SJCRH30 (cell line): ENCODE data around the gene SHC1. TPM values are rescaled to one million over a fixed set of nuclear protein-coding genes. Genes with fewer than 3 reads are reported as not detected.
"Not testable (repeated sequence)": the region's sequence is repeated elsewhere in the genome, so short reads cannot be mapped to it uniquely, and the experiment has no call there.

Experiments
- DNase-seq, 2 experiments: peaks; one replicate each; pipeline ENCODE4 v3.0.0-alpha.2; 2015 to 2020
- H3K27ac ChIP-seq: fragments of 250-450 bp; sonication (Bioruptor Pico); 2 replicates; pipeline ENCODE4 v1.5.1; 2020; ENCODE audit warnings: mild to moderate bottlenecking, moderate library complexity
- H3K27me3 ChIP-seq: fragments of 250-450 bp; sonication (Bioruptor Pico); 2 replicates; pipeline ENCODE4 v1.5.1; 2020; ENCODE audit warnings: mild to moderate bottlenecking, moderate library complexity
- H3K36me3 ChIP-seq: fragments of 250-450 bp; sonication (Bioruptor Pico); 2 replicates; pipeline ENCODE4 v1.5.1; 2020; ENCODE audit warnings: mild to moderate bottlenecking, moderate library complexity
- H3K4me1 ChIP-seq: fragments of 250-450 bp; sonication (Bioruptor Pico); 2 replicates; pipeline ENCODE4 v1.5.1; 2020; ENCODE audit warnings: mild to moderate bottlenecking, moderate library complexity
- H3K4me3 ChIP-seq: fragments of 250-450 bp; sonication (Bioruptor Pico); 2 replicates; pipeline ENCODE4 v1.5.1; 2020; ENCODE audit warnings: mild to moderate bottlenecking, moderate library complexity
- H3K9me3 ChIP-seq: fragments of 250-450 bp; sonication (Bioruptor Pico); replicated peaks from 2 replicates; pipeline ENCODE4 v1.5.1; 2020; ENCODE audit warnings: mild to moderate bottlenecking, moderate library complexity
- total RNA-seq: library from RNA; depleted of rRNA; stranded (reverse); fragments of >200 nt; shearing (Covaris generic); gene quantifications from 2 replicates; pipeline ENCODE4 v1.2.3, GENCODE V29; 2014

Gene SHC1
- total RNA-seq, 1 experiment from 2014 or later = 110 TPM

DNA sequence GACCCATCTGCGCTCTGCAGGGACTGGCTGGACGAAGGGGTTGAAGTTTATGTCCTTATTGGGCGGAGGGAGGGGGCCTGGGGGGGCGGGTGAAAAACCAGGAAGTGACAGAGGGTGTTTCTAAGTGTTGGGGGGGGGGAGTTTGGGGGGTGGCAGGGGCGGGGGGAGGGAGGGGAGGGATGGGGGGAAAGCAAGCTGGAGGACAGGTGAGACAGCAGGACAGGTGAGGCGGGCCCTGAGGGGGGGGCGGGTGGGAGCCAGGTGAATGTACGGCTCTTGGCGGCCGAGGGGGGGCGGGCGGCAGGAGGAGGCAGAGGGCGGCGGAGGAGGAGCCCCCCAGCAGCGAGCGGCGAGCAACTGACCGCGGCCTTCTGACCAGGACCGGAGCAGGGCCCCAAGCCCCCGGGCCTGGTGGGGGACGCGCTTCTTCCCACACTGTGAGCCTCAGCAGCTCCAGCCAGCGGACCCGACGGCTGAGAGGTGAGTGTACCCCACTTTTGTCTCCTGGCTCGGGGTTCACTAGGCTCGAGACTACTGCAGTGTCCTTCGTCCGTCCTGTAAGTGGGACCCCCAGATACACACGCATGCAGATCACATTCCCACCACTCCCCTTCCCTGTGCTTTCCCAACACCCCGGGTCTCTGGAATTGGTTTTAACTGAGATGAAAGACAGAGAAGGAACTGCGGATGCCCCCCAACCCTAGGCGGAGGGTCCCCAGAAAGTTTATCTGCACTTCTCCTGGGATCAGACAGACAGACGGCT, 32.1 kb upstream of the SHC1 start, which contains the start of gene ZBTB7B:
TSS of gene ZBTB7B (plus strand) at position 339 of the 763 bp plus-strand sequence. CDS start 11,859 bp downstream, outside the sequence.
- Histone ChIP-seq H3K27ac (peak within 1 kb of the TSS; percentile 82), H3K4me3 (peak within 1 kb of the TSS; percentile 65), H3K4me1 (no peaks in the 10 kb centered on the region), H3K36me3 (no peaks in the 10 kb centered on the region), H3K9me3 (no peaks in the 10 kb centered on the region), H3K27me3 (no peaks in the 10 kb centered on the region)
- DNase-seq = peak in 1 of 2 experiments; percentile 39

DNA sequence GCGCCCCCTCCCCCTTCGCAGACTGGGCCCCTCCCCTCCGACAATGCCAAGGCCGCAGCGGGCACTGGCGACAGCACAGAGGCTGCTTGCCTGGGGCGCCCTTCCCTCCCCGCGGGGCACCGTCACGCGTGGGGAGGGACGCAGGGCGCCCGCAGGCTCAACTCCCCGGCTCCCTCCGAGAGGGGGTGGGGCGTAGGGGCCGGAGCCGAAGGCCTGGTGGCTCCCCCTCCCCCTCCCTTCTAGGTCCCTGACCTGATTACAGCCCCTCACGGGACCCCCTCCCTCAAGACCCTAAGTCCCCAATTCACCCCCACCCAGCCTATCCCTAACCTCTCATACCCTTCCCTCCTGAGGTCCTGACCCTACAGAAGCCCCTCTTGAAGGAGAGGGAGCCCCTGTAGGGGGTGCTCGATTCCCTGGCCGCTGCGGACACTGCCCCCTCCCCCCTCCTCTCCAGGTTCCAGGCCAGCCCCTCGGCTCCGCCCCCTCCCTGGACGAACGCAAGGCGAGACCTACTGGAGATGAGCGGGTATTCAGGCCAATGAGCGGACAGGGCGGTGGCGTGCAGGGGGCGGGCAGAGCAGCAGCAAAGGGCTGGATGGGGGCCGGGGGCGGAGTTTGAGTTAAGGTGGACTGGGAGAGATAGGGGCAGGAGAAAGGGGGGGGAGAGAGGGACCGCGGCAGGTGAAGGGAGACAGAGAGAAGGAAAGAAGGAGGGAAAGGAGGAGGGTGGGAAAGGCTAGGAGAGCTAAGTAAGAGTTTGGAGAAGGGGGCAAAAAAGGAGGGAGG, 31.3 kb upstream of the SHC1 start:
- Histone ChIP-seq H3K27me3 (no peaks in the 10 kb centered on the region), H3K4me1 (no peaks in the 10 kb centered on the region), H3K9me3 (no peaks in the 10 kb centered on the region), H3K27ac (peak overlapping the region; percentile 82), H3K36me3 (no peaks in the 10 kb centered on the region), H3K4me3 (peak overlapping the region; percentile 65)
- DNase-seq = peak; percentile 98 to 99

DNA sequence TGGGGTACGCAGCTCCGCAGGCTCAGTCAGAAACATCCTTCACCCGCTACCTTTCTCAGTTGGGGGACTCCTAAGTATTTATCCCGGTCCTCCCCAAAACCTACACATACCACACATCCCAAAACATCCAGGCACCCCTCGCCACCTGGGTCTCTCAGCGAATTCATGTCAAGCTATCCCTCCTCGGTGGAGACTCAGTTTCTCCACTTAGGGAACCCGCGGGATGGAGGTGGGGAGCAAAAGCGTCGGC, 30.8 kb upstream of the SHC1 start:
- peak overlapping the region; percentile 65 for H3K4me3 ChIP-seq
- no peak for DNase-seq
- H3K9me3 ChIP-seq = no peaks in the 10 kb centered on the region
- no peaks in the 10 kb centered on the region for H3K36me3 ChIP-seq
- H3K27me3 ChIP-seq = no peaks in the 10 kb centered on the region
- H3K4me1 ChIP-seq = no peaks in the 10 kb centered on the region
- H3K27ac ChIP-seq = peak overlapping the region; percentile 82

DNA sequence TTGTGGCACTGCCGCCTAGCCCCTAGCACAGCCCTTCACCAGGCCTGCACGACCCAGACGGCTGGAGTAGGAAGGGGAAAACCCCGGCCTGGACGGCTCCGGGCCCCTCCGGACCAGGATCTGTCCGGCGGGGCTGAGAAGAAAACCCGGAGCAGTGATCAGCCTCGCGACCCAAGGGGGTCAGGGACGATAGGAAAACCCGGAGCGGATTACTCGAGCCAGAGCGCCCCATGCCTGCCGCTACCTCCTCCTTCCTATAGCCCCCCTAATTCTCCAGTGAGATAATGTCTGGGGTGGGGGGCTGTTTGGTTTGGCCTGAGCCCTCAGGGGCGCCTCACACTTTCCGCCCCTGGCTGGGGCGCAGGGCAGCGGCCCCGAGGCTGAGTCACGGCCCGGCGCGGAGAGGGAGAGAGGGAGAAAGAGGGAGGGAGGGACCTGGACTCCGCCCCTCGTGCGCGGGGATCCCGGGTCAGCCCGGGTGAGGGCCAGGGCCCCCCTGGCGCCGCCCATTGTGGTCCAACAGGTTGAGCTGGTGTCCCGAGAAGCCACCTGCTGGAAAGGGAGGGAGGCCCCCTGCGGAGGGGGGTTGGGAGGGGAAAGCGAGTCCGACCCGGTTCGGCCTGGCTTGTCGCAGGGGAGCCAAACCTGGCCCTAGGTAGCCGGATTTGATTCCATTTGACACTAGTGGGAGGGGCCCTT, 30.3 kb upstream of the SHC1 start:
- peak; percentile 86 to 90 for DNase-seq
- Histone ChIP-seq H3K4me1 (no peaks in the 10 kb centered on the region), H3K4me3 (peak overlapping the region; percentile 65), H3K9me3 (no peaks in the 10 kb centered on the region), H3K27ac (peak overlapping the region; percentile 82), H3K36me3 (no peaks in the 10 kb centered on the region), H3K27me3 (no peaks in the 10 kb centered on the region)

DNA sequence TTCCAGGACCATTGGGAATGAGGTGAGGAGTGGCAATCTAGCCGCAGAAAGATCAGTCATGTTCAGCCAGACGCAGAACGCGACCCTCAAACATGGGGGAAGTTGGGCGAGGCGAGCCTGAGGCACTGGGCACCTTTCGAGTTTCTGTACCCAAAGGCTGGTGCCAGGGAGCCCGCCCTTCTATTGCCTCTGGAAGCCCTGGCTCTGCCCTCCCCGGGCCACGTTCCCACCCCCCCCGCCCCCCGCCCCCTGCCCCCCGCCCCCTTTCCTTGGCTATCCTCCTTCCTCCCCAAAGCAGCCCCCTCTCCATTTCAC, 29.8 kb upstream of the SHC1 start:
- Histone ChIP-seq H3K27ac (peak overlapping the region; percentile 28), H3K4me1 (no peaks in the 10 kb centered on the region), H3K27me3 (no peaks in the 10 kb centered on the region), H3K4me3 (peak overlapping the region; percentile 65), H3K9me3 (no peaks in the 10 kb centered on the region), H3K36me3 (no peaks in the 10 kb centered on the region)
- DNase-seq = peak in 1 of 2 experiments; percentile 22

DNA sequence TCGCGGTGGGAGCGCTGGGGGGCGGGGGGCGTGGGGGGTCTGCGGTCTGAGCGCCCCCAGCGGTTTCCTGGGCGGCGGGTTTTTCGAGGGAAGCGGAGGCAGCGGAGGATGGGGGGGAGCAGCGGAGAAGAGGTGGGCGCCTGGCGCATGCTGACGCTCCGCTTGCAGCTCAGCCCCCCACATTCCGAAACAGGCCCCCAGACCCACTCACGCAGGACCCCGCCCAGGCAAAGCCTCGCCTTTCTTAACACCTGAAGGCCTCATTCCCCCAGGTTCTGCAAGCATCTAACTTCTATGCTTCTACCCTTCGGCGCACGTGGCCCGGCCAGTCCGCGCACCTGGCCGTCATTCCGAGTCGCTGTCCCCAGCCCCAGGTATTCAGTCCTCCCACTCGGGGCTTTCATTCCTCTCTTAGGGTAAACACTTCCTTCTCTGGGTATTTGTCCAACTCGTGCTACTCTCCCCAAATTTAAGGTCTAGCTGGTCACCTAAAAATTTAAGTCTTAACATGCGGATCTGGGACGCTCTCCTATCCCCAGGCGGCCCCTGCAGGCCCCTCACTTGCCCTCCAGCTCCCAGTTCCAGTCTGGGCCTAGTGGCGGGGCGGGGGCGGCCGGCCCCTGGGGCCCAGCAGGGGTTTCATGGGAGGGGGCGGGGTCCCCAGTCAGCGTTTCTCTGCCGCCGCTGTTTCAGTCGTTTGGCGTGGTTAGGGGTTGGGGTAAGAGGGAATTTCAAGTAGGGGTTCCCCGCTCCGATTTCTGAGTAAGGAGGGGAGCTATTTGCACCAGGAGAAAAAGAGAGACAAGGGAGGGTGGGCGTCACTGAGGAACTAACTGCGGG, 29.2 kb upstream of the SHC1 start:
- no peaks in the 10 kb centered on the region for H3K36me3 ChIP-seq
- H3K4me3 ChIP-seq = peak overlapping the region; percentile 65
- no peaks in the 10 kb centered on the region for H3K9me3 ChIP-seq
- peak overlapping the region; percentile 28 for H3K27ac ChIP-seq
- DNase-seq = peak; percentile 34 to 52
- no peaks in the 10 kb centered on the region for H3K27me3 ChIP-seq
- no peaks in the 10 kb centered on the region for H3K4me1 ChIP-seq

DNA sequence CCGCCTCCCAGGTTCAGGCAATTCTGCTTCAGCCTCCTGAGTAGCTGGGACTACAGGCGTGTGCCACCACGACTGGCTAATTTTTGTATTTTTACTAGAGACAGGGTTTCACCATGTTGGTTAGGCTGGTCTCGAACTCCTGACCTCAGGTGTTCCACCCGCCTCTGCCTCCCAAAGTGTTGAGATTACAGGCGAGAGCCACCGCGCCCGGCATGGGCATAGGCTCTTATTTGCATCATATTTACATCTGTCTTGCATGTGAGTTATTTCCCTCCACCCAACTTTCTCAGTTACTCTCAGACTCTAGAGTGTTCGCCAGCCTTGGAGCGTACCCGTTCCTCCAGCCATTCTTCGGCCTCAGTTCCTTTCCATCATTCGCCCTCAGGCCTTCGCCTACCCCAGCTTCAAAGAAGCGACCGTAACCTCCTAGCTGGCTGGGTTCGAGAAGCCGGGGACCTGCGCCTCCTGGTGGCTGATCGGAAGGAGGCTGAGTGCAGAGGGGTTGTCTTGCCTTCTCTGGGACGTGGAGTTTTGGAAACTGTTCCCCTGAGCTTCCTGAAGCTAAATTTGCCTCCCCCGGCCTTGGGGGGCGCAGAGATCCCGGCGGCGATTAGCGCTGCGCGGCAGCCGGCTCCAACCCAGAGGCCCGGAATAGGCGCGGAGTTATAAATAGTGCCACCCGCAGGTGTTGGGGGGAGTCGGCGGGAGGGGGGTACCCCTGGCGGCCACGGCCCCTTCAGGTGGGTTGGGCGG, 28.4 kb upstream of the SHC1 start:
- Histone ChIP-seq H3K4me1 (no peaks in the 10 kb centered on the region), H3K9me3 (no peaks in the 10 kb centered on the region), H3K27me3 (no peaks in the 10 kb centered on the region), H3K27ac (no peak overlapping the region), H3K4me3 (peak overlapping the region; percentile 65), H3K36me3 (no peaks in the 10 kb centered on the region)
- DNase-seq = peak; percentile 83 to 92

DNA sequence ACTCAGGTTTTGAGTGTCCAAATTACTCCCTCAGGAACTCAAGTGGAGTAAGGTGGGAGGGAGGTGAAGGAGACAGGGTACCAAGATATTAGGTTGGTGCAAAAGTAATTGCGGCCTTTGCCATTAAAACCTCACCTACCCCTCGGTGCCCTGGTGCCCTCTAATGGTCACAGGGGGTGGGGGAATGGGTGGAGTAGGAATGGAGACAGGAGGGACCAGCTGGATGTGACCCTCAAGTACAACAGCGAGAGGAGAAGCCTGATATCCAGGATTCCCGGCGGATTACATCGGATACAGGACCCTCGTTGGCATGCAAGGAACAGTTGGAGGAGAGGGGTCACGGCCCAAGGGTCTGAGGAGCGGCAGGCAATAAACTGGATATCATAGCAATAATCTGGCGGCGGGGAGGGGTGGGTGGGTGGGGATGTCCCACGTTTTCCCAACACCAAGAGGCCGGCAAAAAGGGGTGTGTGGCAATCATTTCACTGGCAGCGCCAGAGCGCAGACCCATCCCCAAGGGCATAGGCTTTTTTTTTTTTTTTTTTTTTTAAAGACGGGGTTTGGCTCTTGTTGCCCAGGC, 27.7 kb upstream of the SHC1 start:
- Histone ChIP-seq H3K9me3 (no peaks in the 10 kb centered on the region), H3K4me3 (no peak overlapping the region), H3K27me3 (no peaks in the 10 kb centered on the region), H3K4me1 (no peaks in the 10 kb centered on the region), H3K27ac (no peak overlapping the region), H3K36me3 (no peaks in the 10 kb centered on the region)
- no peak for DNase-seq

DNA sequence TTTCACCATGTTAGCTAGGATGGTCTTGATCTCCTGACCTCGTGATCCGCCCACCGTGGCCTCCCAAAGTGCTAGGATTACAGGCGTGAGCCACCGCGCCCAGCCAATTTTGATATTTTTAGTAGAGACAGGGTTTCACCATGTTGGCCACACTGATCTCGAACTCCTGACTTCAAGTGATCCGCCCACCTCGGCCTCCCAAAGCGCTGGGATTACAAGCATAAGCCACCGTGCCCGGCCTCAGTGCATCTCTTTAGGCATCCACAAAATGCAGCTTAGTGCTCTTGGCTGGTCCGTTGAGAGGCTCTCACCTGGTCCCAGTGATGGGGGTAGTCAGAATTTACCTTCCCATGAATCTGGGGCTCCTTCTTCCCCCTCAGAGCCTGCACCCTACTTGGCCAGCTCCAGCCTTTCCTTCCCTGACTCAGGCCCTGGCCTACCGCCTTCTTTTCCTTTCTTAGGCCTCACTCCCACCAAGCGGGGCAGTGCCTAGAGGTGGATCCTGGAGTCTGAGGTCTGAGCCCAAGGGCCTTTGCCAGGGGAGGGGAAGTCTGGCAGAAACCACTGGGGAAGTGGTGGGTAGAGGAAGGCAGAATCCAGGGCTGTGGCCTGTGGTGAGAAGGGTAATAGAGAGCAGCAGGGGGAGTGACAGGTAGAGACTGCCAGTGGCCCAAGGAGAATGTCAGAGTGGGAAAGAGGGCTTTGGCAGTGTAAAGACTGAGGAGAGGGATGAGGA, 26.6 kb upstream of the SHC1 start:
- DNase-seq = no peak
- no peak overlapping the region for H3K4me3 ChIP-seq

DNA sequence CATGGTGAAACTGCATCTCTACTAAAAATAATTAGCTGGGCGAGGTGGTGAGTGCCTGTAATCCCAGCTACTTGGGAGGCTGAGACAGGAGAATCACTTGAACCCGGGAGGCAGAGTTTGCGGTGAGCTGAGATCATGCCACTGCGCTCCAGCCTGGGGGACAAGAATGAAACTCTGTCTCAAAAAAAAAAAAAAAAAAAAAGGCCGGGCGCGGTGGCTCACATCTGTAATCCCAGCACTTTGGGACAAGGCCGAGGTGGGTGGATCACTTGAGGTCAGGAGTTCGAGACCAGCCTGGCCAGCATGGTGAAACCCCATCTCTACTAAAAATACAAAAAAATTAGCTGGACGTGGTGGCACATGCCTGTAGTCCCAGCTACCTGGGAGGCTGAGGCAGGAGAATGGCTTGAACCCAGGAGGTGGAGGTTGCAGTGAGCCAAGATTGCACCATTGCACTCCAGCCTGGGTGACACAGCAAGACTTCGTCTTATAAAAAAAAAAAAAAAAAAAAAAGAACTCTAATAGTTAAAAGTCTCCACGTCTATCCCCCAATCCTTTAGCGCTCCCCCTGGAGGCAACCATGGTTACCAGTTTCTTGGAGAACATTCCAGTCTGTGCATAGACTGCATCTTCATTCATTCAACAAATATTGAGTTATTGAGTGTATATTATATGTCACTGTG, 24.9 kb upstream of the SHC1 start:
- H3K36me3 ChIP-seq, H3K27me3 ChIP-seq, H3K27ac ChIP-seq, H3K4me1 ChIP-seq, H3K9me3 ChIP-seq, H3K4me3 ChIP-seq: not testable (repeated sequence)
- DNase-seq = peak; percentile 47 to 66

More for the DNA sequence above, 26.6 kb upstream of the SHC1 start:
- Histone ChIP-seq H3K4me1 (no peaks in the 10 kb centered on the region), H3K36me3 (no peaks in the 10 kb centered on the region), H3K9me3 (no peaks in the 10 kb centered on the region), H3K27ac (no peak overlapping the region), H3K27me3 (no peaks in the 10 kb centered on the region)

DNA sequence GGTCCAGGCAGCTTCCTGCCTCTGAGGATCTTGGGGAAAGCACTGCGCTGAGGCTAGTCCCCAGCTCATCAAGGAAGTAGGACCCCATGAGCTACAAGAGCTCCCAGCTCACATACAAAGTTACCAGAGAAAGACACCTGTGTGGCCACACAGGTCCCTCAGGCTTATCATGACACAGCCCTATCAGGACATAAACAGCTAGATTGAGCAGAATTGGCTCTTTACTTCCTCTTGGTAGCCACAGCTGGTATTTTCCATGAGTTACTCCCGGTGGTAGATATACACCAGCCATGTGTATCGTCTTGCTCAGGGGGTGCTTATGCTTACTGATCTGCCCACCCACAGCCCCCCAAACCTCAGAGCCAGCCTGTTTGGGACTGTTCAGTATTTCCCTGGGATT, 24.0 kb upstream of the SHC1 start:
- H3K9me3 ChIP-seq = no peaks in the 10 kb centered on the region
- no peak overlapping the region for H3K4me3 ChIP-seq
- H3K4me1 ChIP-seq = no peaks in the 10 kb centered on the region
- peaks cover 5% of the 10 kb centered on the region; the same call in 1 of the 2 replicates for H3K36me3 ChIP-seq
- H3K27me3 ChIP-seq = no peaks in the 10 kb centered on the region
- DNase-seq = no peak
- H3K27ac ChIP-seq = no peak overlapping the region

DNA sequence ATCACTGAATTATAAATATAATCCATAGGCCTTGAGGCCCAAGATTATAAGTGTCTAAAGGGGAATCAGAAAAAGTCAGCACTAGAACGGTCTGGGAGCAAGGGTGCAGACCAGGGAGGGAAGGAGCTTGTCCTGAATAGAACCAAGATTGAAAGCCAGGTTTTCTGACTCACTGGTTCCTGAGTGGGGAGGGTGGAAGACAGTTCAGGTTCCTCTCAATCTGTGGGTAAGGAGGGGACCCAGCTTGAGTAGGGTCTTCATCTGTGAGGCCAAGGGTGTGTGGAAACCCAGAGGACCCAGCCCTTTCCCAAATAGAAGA, 23.7 kb upstream of the SHC1 start:
- no peaks in the 10 kb centered on the region for H3K4me1 ChIP-seq
- H3K4me3 ChIP-seq = no peak overlapping the region
- H3K36me3 ChIP-seq = peaks cover 5% of the 10 kb centered on the region; the same call in 1 of the 2 replicates
- no peak for DNase-seq
- no peaks in the 10 kb centered on the region for H3K9me3 ChIP-seq
- H3K27me3 ChIP-seq = no peaks in the 10 kb centered on the region
- H3K27ac ChIP-seq = no peak overlapping the region
